HL-60 (cell line): ENCODE data around the gene TEX52.
A peak's percentile ranks its signal among the peaks of the same experiment; 100 is the strongest.

Experiments
- DNase-seq, 2 experiments: peaks; one replicate each; pipeline ENCODE4 v3.0.0-alpha.2; 2010 to 2020; ENCODE audit warnings: low read depth in 1 of 2, low spot score in 1 of 2
- H3K27ac ChIP-seq: fragments of 250-450 bp; sonication (Bioruptor Pico); replicated peaks from 2 replicates; pipeline ENCODE4 v1.5.1; 2020; ENCODE audit warnings: mild to moderate bottlenecking, moderate library complexity
- H3K27me3 ChIP-seq: fragments of 250-450 bp; sonication (Bioruptor Pico); 2 replicates; pipeline ENCODE4 v1.5.1; 2021; ENCODE audit warnings: mild to moderate bottlenecking, moderate library complexity; ENCODE audit not compliant: insufficient read depth, poor library complexity, severe bottlenecking
- H3K4me3 ChIP-seq: replicated peaks from 2 replicates; pipeline ENCODE4 v1.5.1; 2011; ENCODE audit warnings: mild to moderate bottlenecking, control low read depth, low read length; ENCODE audit not compliant: insufficient read depth
- CTCF ChIP-seq: IDR thresholded peaks from one replicate; pipeline ENCODE4 v1.5.1; 2011; ENCODE audit warnings: low read length, control low read depth, inconsistent platforms; ENCODE audit not compliant: insufficient read depth
- GABPA ChIP-seq: IDR thresholded peaks from 2 replicates; pipeline ENCODE4 v1.6.1; 2012; ENCODE audit warnings: low read depth
- POLR2AphosphoS5 ChIP-seq: IDR thresholded peaks from 2 replicates; pipeline ENCODE4 v1.6.1; 2012; ENCODE audit warnings: low read depth
- REST ChIP-seq: IDR thresholded peaks from 2 replicates; pipeline ENCODE4 v1.6.1; 2012; ENCODE audit warnings: low read depth; ENCODE audit not compliant: insufficient replicate concordance
- SPI1 ChIP-seq: IDR thresholded peaks from 2 replicates; pipeline ENCODE4 v1.6.1; 2012; ENCODE audit warnings: low read depth, mild to moderate bottlenecking, borderline replicate concordance

The TEX52 gene

GRCh38 chr12:2858944-2859421, 2.1 kb upstream of the TEX52 start:
- 0 out of 2 replicates have a peak, but pooled peaks have one; percentile 11 for TF ChIP-seq POLR2AphosphoS5
- TF ChIP-seq GABPA: no peak
- H3K27me3 ChIP-seq: no peaks in the 10 kb centered on the region
- H3K4me3 ChIP-seq: no peak overlapping the region
- DNase-seq: no peak
- no peak overlapping the region for H3K27ac ChIP-seq

GRCh38 chr12:2858334-2858733, 1.5 kb upstream of the TEX52 start:
- Histone ChIP-seq H3K27ac (no peak overlapping the region), H3K4me3 (no peak overlapping the region), H3K27me3 (no peaks in the 10 kb centered on the region)
- TF ChIP-seq REST: no peak
- peak; percentile 72 for TF ChIP-seq POLR2AphosphoS5
- DNase-seq: no peak

GRCh38 chr12:2857576-2857975, 737 bp upstream of the TEX52 start:
- TF ChIP-seq CTCF (no peak), POLR2AphosphoS5 (no peak; the same call in 1 of the 2 replicates), REST (no peak), GABPA (no peak), SPI1 (no peak)
- Histone ChIP-seq H3K27me3 (no peaks in the 10 kb centered on the region), H3K27ac (no peak overlapping the region), H3K4me3 (no peak overlapping the region)
- DNase-seq: no peak

GRCh38 chr12:2856051-2856450, 788 bp downstream of the TEX52 start:
- H3K4me3 ChIP-seq: no peak overlapping the region
- TF ChIP-seq REST: no peak
- TF ChIP-seq POLR2AphosphoS5: no peak
- TF ChIP-seq CTCF: no peak
- no peak for TF ChIP-seq SPI1
- TF ChIP-seq GABPA: no peak
- no peak overlapping the region for H3K27ac ChIP-seq
- H3K27me3 ChIP-seq: no peaks in the 10 kb centered on the region
- no peak for DNase-seq
